SK-N-SH treated with all-trans-retinoic acid at 6 μM for 48 hours (cell line): Measurements from ENCODE around the gene POU6F2.

Experiments used
- ATAC-seq: fragments of 200-7000 bp; cut with Tn5 transposase; 3 replicates; pipeline ENCODE4 v1.9.1; 2020; ENCODE audit warnings: mild to moderate bottlenecking, moderate library complexity
- ARNTL ChIP-seq: fragments of 450-650 bp; formaldehyde crosslinking; IDR thresholded peaks from 2 replicates; pipeline ENCODE4 v1.5.0; 2020; ENCODE audit warnings: low read depth, mild to moderate bottlenecking, moderate library complexity, borderline replicate concordance
- BACH2 ChIP-seq: fragments of 250-450 bp; sonication (Bioruptor Pico); IDR thresholded peaks from 2 replicates; pipeline ENCODE4 v1.9.0; 2021; ENCODE audit warnings: mild to moderate bottlenecking, borderline replicate concordance
- CREB5 ChIP-seq: fragments of 250-450 bp; sonication (Bioruptor Pico); IDR thresholded peaks from 2 replicates; pipeline ENCODE4 v1.5.1; 2020; ENCODE audit warnings: low read depth, mild to moderate bottlenecking, moderate library complexity
- CSDC2 ChIP-seq: fragments of 250-450 bp; sonication (Bioruptor Pico); IDR thresholded peaks from 2 replicates; pipeline ENCODE4 v1.5.0; 2020; ENCODE audit warnings: mild to moderate bottlenecking, moderate library complexity
- CSRNP3 ChIP-seq: fragments of 250-450 bp; sonication (Bioruptor Pico); IDR thresholded peaks from 2 replicates; pipeline ENCODE4 v1.5.1; 2021; ENCODE audit warnings: mild to moderate bottlenecking, moderate library complexity
- GLIS3 ChIP-seq: fragments of 250-450 bp; sonication (Bioruptor Pico); IDR thresholded peaks from 2 replicates; pipeline ENCODE4 v1.5.0; 2020; ENCODE audit warnings: mild to moderate bottlenecking, moderate library complexity
- OSR1 ChIP-seq: fragments of 250-450 bp; sonication (Bioruptor Pico); IDR thresholded peaks from 2 replicates; pipeline ENCODE4 v1.8.0; 2022; ENCODE audit warnings: moderate library complexity, mild to moderate bottlenecking, inconsistent platforms
- PATZ1 ChIP-seq: fragments of 250-450 bp; sonication (Bioruptor Pico); IDR thresholded peaks from 2 replicates; pipeline ENCODE4 v1.8.0; 2020; ENCODE audit warnings: mild to moderate bottlenecking, moderate library complexity, borderline replicate concordance
- POU6F1 ChIP-seq: fragments of 250-450 bp; sonication (Bioruptor Pico); IDR thresholded peaks from 2 replicates; pipeline ENCODE4 v1.8.0; 2021; ENCODE audit warnings: low read depth, mild to moderate bottlenecking, moderate library complexity, borderline replicate concordance
- RARB ChIP-seq: fragments of 250-450 bp; sonication (Bioruptor Pico); IDR thresholded peaks from 2 replicates; pipeline ENCODE4 v1.8.0; 2021; ENCODE audit warnings: mild to moderate bottlenecking, moderate library complexity
- TCF4 ChIP-seq: fragments of 250-450 bp; sonication (Bioruptor Pico); IDR thresholded peaks from 2 replicates; pipeline ENCODE4 v1.8.0; 2021; ENCODE audit warnings: mild to moderate bottlenecking, moderate library complexity, borderline replicate concordance
- TOX ChIP-seq: fragments of 250-450 bp; sonication (Bioruptor Pico); IDR thresholded peaks from 2 replicates; pipeline ENCODE4 v1.8.0; 2021; ENCODE audit warnings: mild to moderate bottlenecking, moderate library complexity, borderline replicate concordance
- ZC3H10 ChIP-seq: fragments of 250-450 bp; sonication (Bioruptor Pico); IDR thresholded peaks from 2 replicates; pipeline ENCODE4 v1.5.1; 2021; ENCODE audit warnings: mild to moderate bottlenecking, moderate library complexity
- ZFP3 ChIP-seq: fragments of 250-450 bp; sonication (Bioruptor Pico); IDR thresholded peaks from 2 replicates; pipeline ENCODE4 v1.5.0; 2020; ENCODE audit warnings: mild to moderate bottlenecking, moderate library complexity
- ZNF565 ChIP-seq: fragments of 450-650 bp; formaldehyde crosslinking; conservative IDR thresholded peaks from 2 replicates; pipeline ENCODE4 v1.5.0; 2020; ENCODE audit warnings: low read depth, mild to moderate bottlenecking, moderate library complexity
- ZNF70 ChIP-seq: fragments of 450-650 bp; formaldehyde crosslinking; IDR thresholded peaks from 2 replicates; pipeline ENCODE4 v1.5.0; 2020; ENCODE audit warnings: mild to moderate bottlenecking, moderate library complexity
- ZNF8 ChIP-seq: fragments of 450-650 bp; formaldehyde crosslinking; IDR thresholded peaks from 2 replicates; pipeline ENCODE4 v1.5.0; 2020; ENCODE audit warnings: mild to moderate bottlenecking, moderate library complexity

Gene POU6F2

GRCh38 chr7:39133088-39133487 is 155.4 kb downstream of the POU6F2 start (continued):
- no peak for TF ChIP-seq PATZ1 (CRISPR knock-in tag)
- no peak for TF ChIP-seq CREB5 (CRISPR knock-in tag)
- TF ChIP-seq POU6F1 (CRISPR knock-in tag) = no peak
- TF ChIP-seq, all 23 proteins: peak for 0

GRCh38 chr7:39137480-39137879 is 159.8 kb downstream of the POU6F2 start:
- TF ChIP-seq PATZ1 (CRISPR knock-in tag) = no peak
- no peak for TF ChIP-seq TCF4
- TF ChIP-seq ZNF565 (CRISPR knock-in tag) = no peak
- no peak for TF ChIP-seq ZC3H10 (CRISPR knock-in tag)
- TF ChIP-seq POU6F1 (CRISPR knock-in tag) = no peak
- no peak for TF ChIP-seq GLIS3 (CRISPR knock-in tag)
- no peak for TF ChIP-seq BACH2 (CRISPR knock-in tag)
- TF ChIP-seq ARNTL (CRISPR knock-in tag) = no peak
- no peak for TF ChIP-seq TOX (CRISPR knock-in tag)
- no peak for TF ChIP-seq CSRNP3 (CRISPR knock-in tag)
- TF ChIP-seq CREB5 (CRISPR knock-in tag) = no peak
- no peak for TF ChIP-seq ZNF70
- TF ChIP-seq RARB (CRISPR knock-in tag) = no peak
- ATAC-seq = no peak

- no peak for TF ChIP-seq CREB5 (CRISPR knock-in tag)
- no peak for TF ChIP-seq ARNTL (CRISPR knock-in tag)
- TF ChIP-seq ZFP3 = no peak
- TF ChIP-seq BACH2 (CRISPR knock-in tag) = no peak
- no peak for TF ChIP-seq CSDC2 (CRISPR knock-in tag)
- no peak for TF ChIP-seq OSR1
- TF ChIP-seq ZNF8 (CRISPR knock-in tag) = no peak
- TF ChIP-seq, all 23 proteins: peak for 0
- ATAC-seq = no peak
Measured at GRCh38 chr7:39142750-39143149, 165.0 kb downstream of the POU6F2 start.
